Natural killer cell (primary cell): ENCODE results near the gene IFNA14. TPM values are rescaled to one million over a fixed set of nuclear protein-coding genes. Genes with fewer than 3 reads are reported as not detected.

Experiments used
- ATAC-seq, 3 donors: fragments of 150-1000 bp in 2 of 3; fragments of 200-7000 bp in 1 of 3; cut with Tn5 transposase; 1 replicate in 1 of 3; 2 replicates in 2 of 3; pipeline ENCODE4 v1.10.0; 2021; ENCODE audit warnings: mild to moderate bottlenecking in 2 of 3, moderate library complexity in 2 of 3
- DNase-seq, 2 donors: peaks; one replicate each; pipeline versions ENCODE4 v3.0.0 to v3.0.0-alpha.2; 2013 to 2021; ENCODE audit warnings: mixed read lengths in 1 of 2
- H3K27ac ChIP-seq: one replicate; pipeline ENCODE4 v1.5.1; 2013; ENCODE audit warnings: mild to moderate bottlenecking, low read length
- H3K27me3 ChIP-seq: one replicate; pipeline ENCODE4 v1.6.1; 2013; ENCODE audit warnings: low read length; ENCODE audit not compliant: control insufficient read depth, insufficient read depth
- H3K36me3 ChIP-seq: one replicate; pipeline ENCODE4 v1.6.1; 2013; ENCODE audit warnings: low read length; ENCODE audit not compliant: control insufficient read depth, insufficient read depth
- H3K4me1 ChIP-seq: one replicate; pipeline ENCODE4 v1.6.1; 2013; ENCODE audit warnings: low read length; ENCODE audit not compliant: control insufficient read depth, insufficient read depth
- H3K4me3 ChIP-seq: one replicate; pipeline ENCODE4 v1.5.1; 2013; ENCODE audit warnings: low read length
- H3K9me3 ChIP-seq: one replicate; pipeline ENCODE4 v1.6.1; 2013; ENCODE audit warnings: low read length; ENCODE audit not compliant: control insufficient read depth, insufficient read depth
- H3K27ac Mint-ChIP-seq, 2 donors: one replicate each; pipeline ENCODE4 v1.8.0; 2022; ENCODE audit warnings: mild to moderate bottlenecking in 2 of 2, mixed read lengths in 2 of 2, moderate library complexity in 1 of 2
- H3K27me3 Mint-ChIP-seq, 2 donors: one replicate each; pipeline ENCODE4 v1.8.0; 2022; ENCODE audit warnings: low read depth in 2 of 2, mixed read lengths in 2 of 2
- H3K36me3 Mint-ChIP-seq: one replicate; pipeline ENCODE4 v1.8.0; 2022; ENCODE audit warnings: mixed read lengths
- H3K4me1 Mint-ChIP-seq, 2 donors: one replicate each; pipeline ENCODE4 v1.8.0; 2022; ENCODE audit warnings: mixed read lengths in 2 of 2
- H3K4me3 Mint-ChIP-seq: one replicate; pipeline ENCODE4 v1.8.0; 2022; ENCODE audit warnings: mild to moderate bottlenecking, moderate library complexity, mixed read lengths
- H3K9me3 Mint-ChIP-seq, 2 donors: one replicate each; pipeline ENCODE4 v1.8.0; 2022; ENCODE audit warnings: mixed read lengths in 2 of 2
- CTCF ChIP-seq: fragments of 200-600 bp; IDR thresholded peaks from one replicate; pipeline ENCODE4 v1.8.0; 2022; ENCODE audit warnings: antibody characterized with exemption
- WGBS: methylation state at CpG from one replicate; pipeline ENCODE4 v1.1.7; 2013; ENCODE audit warnings: missing lambda C conversion rate; ENCODE audit not compliant: insufficient coverage; 5-methylcytosine and 5-hydroxymethylcytosine counted together
- intact Hi-C: fragments of 100-400 bp; cut with micrococcal nuclease; formaldehyde crosslinking; loops from one replicate; pipeline ENCODE4 v1.14.2; 2022
- total RNA-seq, 4 donors: library from RNA; stranded (reverse); fragments of 120-200 nt in 1 of 4; gene quantifications; one replicate each; pipeline versions ENCODE4 v1.2.3 to v1.2.4, GENCODE V29; 2013 to 2022

The IFNA14 gene
- total RNA-seq: not detected
- total RNA-seq (2013): not detected

GRCh38 chr9:21239911-21240310 is at the start of gene IFNA14:
TSS of gene IFNA14 (minus strand) at chr9:21240005. CDS start at chr9:21239935, 70 bp downstream.
- Mint-ChIP-seq H3K4me1 (peaks cover 5 to 10% of the 10 kb centered on the region in 2 donors), H3K4me3 (no peak within 1 kb of the TSS), H3K27ac (no peak within 1 kb of the TSS), H3K36me3 (no peaks in the 10 kb centered on the region), H3K27me3 (peaks cover 14 to 45% of the 10 kb centered on the region in 2 donors), H3K9me3 (no peaks in the 10 kb centered on the region)
- Histone ChIP-seq H3K36me3 (no peaks in the 10 kb centered on the region), H3K27ac (no peak within 1 kb of the TSS), H3K4me1 (no peaks in the 10 kb centered on the region), H3K9me3 (no peaks in the 10 kb centered on the region), H3K27me3 (no peaks in the 10 kb centered on the region), H3K4me3 (no peak within 1 kb of the TSS)
- DNase-seq (no peak), ATAC-seq (no peak)
- 100% methylated on average over 1 of the region's 2 CpGs for WGBS
- no peak for TF ChIP-seq CTCF
- intact Hi-C loops: no loop called here

GRCh38 chr9:21287280-21287679 is 47.5 kb upstream of the IFNA14 start:
- no peak overlapping the region for H3K27ac ChIP-seq
- H3K27ac Mint-ChIP-seq: no peak overlapping the region
- no peaks in the 10 kb centered on the region for H3K36me3 ChIP-seq
- H3K27me3 Mint-ChIP-seq: peaks cover 10 to 38% of the 10 kb centered on the region in 2 donors
- intact Hi-C loops: no loop called here
- no peak for ATAC-seq
- WGBS: 88% methylated on average over 2 of the region's 3 CpGs
- no peaks in the 10 kb centered on the region for H3K4me1 Mint-ChIP-seq
- no peaks in the 10 kb centered on the region for H3K9me3 ChIP-seq
- no peaks in the 10 kb centered on the region for H3K36me3 Mint-ChIP-seq
- H3K27me3 ChIP-seq: no peaks in the 10 kb centered on the region
- no peak for TF ChIP-seq CTCF
- H3K4me3 Mint-ChIP-seq: no peak overlapping the region
- no peak for DNase-seq
- no peaks in the 10 kb centered on the region for H3K4me1 ChIP-seq
- no peak overlapping the region for H3K4me3 ChIP-seq
- no peaks in the 10 kb centered on the region for H3K9me3 Mint-ChIP-seq

DNA sequence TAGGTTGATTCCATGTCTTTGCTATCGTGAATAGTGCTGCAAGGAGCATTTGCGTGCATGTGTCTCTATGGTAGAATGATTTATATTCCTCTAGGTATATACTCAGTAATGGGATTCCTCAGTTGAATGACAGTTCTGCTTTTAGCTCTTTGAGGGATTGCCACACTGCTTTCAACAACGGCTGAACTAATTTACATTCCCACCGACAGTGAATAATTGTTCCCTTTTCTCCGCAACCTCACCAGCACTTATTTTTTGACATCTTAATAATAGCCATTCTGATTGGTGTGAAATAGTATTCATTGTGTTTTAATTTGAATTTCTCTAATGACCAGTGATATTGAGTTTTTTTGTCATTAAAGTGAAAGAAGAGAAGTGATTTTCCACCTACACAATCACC is 46.9 kb upstream of the IFNA14 start:
- whole genome bisulfite sequencing: 68% methylated on average over 3 of the region's 5 CpGs
- no peak for DNase-seq
- Mint-ChIP-seq H3K4me1 (no peaks in the 10 kb centered on the region), H3K36me3 (no peaks in the 10 kb centered on the region), H3K4me3 (no peak overlapping the region), H3K27me3 (peaks cover 12 to 34% of the 10 kb centered on the region in 2 donors), H3K9me3 (no peaks in the 10 kb centered on the region), H3K27ac (no peak overlapping the region)
- Histone ChIP-seq H3K27me3 (no peaks in the 10 kb centered on the region), H3K36me3 (no peaks in the 10 kb centered on the region), H3K4me1 (no peaks in the 10 kb centered on the region), H3K4me3 (no peak overlapping the region), H3K9me3 (no peaks in the 10 kb centered on the region), H3K27ac (no peak overlapping the region)
- no peak for ATAC-seq
- intact Hi-C loops: no loop called here
- TF ChIP-seq CTCF: no peak

DNA sequence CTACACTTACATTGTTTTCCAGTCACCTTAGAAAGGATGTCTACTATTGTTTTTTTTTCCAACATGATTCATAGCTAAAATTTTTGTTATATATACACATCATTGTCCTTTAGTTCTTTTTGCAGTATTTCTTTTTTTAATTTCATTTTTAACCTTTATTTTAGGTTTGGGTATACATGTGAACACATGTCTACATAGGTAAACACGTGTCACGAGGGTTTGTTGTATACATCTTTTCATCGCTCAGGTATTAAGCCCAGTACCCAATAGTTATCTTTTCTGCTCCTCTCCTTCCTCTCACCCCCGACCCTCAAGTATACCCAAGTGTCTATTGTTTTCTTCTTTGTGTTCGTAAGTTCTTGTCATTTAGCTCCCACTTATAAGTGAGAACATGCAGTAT is 46.3 kb upstream of the IFNA14 start:
- peaks cover 16 to 39% of the 10 kb centered on the region in 2 donors for H3K27me3 Mint-ChIP-seq
- no peaks in the 10 kb centered on the region for H3K9me3 Mint-ChIP-seq
- DNase-seq (no peak), ATAC-seq (no peak)
- H3K4me3 Mint-ChIP-seq: no peak overlapping the region
- intact Hi-C loops: no loop called here
- H3K4me1 Mint-ChIP-seq: no peaks in the 10 kb centered on the region
- Histone ChIP-seq H3K27ac (no peak overlapping the region), H3K27me3 (no peaks in the 10 kb centered on the region), H3K36me3 (no peaks in the 10 kb centered on the region), H3K9me3 (no peaks in the 10 kb centered on the region), H3K4me1 (no peaks in the 10 kb centered on the region), H3K4me3 (no peak overlapping the region)
- no peaks in the 10 kb centered on the region for H3K36me3 Mint-ChIP-seq
- WGBS: 80% methylated on average over 4 of the region's 5 CpGs
- no peak overlapping the region for H3K27ac Mint-ChIP-seq
- no peak for TF ChIP-seq CTCF
